Measurements from ENCODE around the gene TSPAN4. TPM values are rescaled to one million over a fixed set of nuclear protein-coding genes. Genes with fewer than 3 reads are reported as not detected.

TSPAN4 gene
- total RNA-seq, 1 experiment from 2014 or later = 205 TPM

- DNase-seq (ENCODE audit: low read depth) = no peak
These were observed 38.7 kb upstream of the TSPAN4 start for GRCh38 chr11:803770-804598.

GRCh38 chr11:804599-804964 is 38.1 kb upstream of the TSPAN4 start:
- no peak for DNase-seq (ENCODE audit: low read depth)

- no peak for DNase-seq (ENCODE audit: low read depth)
These were observed 34.0 kb upstream of the TSPAN4 start for GRCh38 chr11:808427-809286.

- peak; percentile 95 for DNase-seq (ENCODE audit: low read depth)
These were observed 33.2 kb upstream of the TSPAN4 start, which contains the start of gene RPLP2 for GRCh38 chr11:809287-810039. Gene RPLP2 (plus strand): TSS chr11:809967. CDS start chr11:810235, 268 bp downstream.

GRCh38 chr11:810040-810567 is 32.5 kb upstream of the TSPAN4 start:
- DNase-seq (ENCODE audit: low read depth) = no peak

GRCh38 chr11:811446-812245 is 31.0 kb upstream of the TSPAN4 start:
- no peak for DNase-seq (ENCODE audit: low read depth)

GRCh38 chr11:812390-812789 is 30.3 kb upstream of the TSPAN4 start:
- no peak for DNase-seq (ENCODE audit: low read depth)

GRCh38 chr11:813072-813455 is 29.6 kb upstream of the TSPAN4 start:
- no peak for DNase-seq (ENCODE audit: low read depth)

GRCh38 chr11:813456-814096 is 29.1 kb upstream of the TSPAN4 start:
- no peak for DNase-seq (ENCODE audit: low read depth)

- DNase-seq (ENCODE audit: low read depth) = no peak
These were observed 26.8 kb upstream of the TSPAN4 start for GRCh38 chr11:815675-816432.

GRCh38 chr11:816433-816779 is 26.2 kb upstream of the TSPAN4 start:
- no peak for DNase-seq (ENCODE audit: low read depth)

GRCh38 chr11:818396-819128 is 24.1 kb upstream of the TSPAN4 start, which contains the start of gene PNPLA2:
Gene PNPLA2 (plus strand): TSS chr11:818914. CDS start chr11:819719, 805 bp downstream.
- DNase-seq (ENCODE audit: low read depth) = no peak

GRCh38 chr11:819129-819931 is 23.3 kb upstream of the TSPAN4 start:
- DNase-seq (ENCODE audit: low read depth) = peak; percentile 74

- DNase-seq (ENCODE audit: low read depth) = peak; percentile 85
These were observed 22.6 kb upstream of the TSPAN4 start for GRCh38 chr11:819943-820649.

GRCh38 chr11:820655-821511 is 21.8 kb upstream of the TSPAN4 start:
- peak; percentile 68 for DNase-seq (ENCODE audit: low read depth)
